Stimulated activated CD8-positive, alpha-beta memory T cell treated with anti-CD3 and anti-CD28 coated beads, Interleukin-4, amount 100 ng/mL, for 48 hours (primary cell): ENCODE data around the gene MPST.
"Not testable (repeated sequence)": the region's sequence is repeated elsewhere in the genome, so short reads cannot be mapped to it uniquely, and the experiment has no call there.

Experiments used
- DNase-seq: peaks from one replicate; pipeline ENCODE4 v3.0.0-alpha.2; 2020

MPST gene

GRCh38 chr22:37019309-37020191 lies at the start of gene MPST, which contains the start of gene TST:
MPST (plus strand) TSS chr22:37019742; CDS start chr22:37019837, 95 bp downstream.
TST (minus strand) TSS chr22:37019447; CDS start chr22:37018732, 715 bp downstream.
- DNase-seq, result peak; percentile 58

- DNase-seq, result no peak
Measured at GRCh38 chr22:36971341-36972125, 48.0 kb upstream of the MPST start.

GRCh38 chr22:36976606-36977005 lies 42.9 kb upstream of the MPST start:
- no peak for DNase-seq

- DNase-seq, result peak; percentile 93
Measured at GRCh38 chr22:36977401-36977861, 42.1 kb upstream of the MPST start.

GRCh38 chr22:36977947-36978660 lies 41.4 kb upstream of the MPST start:
- DNase-seq, result peak; percentile 93

- no peak for DNase-seq
Measured at GRCh38 chr22:36979016-36979910, 40.3 kb upstream of the MPST start.

GRCh38 chr22:36981247-36981775 lies 38.2 kb upstream of the MPST start:
- no peak for DNase-seq

GRCh38 chr22:36982136-36982535 lies 37.4 kb upstream of the MPST start:
- no peak for DNase-seq

GRCh38 chr22:36985211-36985889 lies 34.2 kb upstream of the MPST start:
- DNase-seq, result no peak

GRCh38 chr22:36986242-36986821 lies 33.2 kb upstream of the MPST start:
- peak; percentile 84 for DNase-seq

GRCh38 chr22:36988075-36988832 lies 31.3 kb upstream of the MPST start:
- no peak for DNase-seq

- not testable (repeated sequence) for DNase-seq
Measured at GRCh38 chr22:36989012-36989411, 30.5 kb upstream of the MPST start.

GRCh38 chr22:36990457-36990856 lies 29.1 kb upstream of the MPST start:
- no peak for DNase-seq

- no peak for DNase-seq
Measured at GRCh38 chr22:36991206-36991605, 28.3 kb upstream of the MPST start.

GRCh38 chr22:36997746-36998145 lies 21.8 kb upstream of the MPST start:
- DNase-seq, result no peak

- no peak for DNase-seq
Measured at GRCh38 chr22:36998620-36999351, 20.8 kb upstream of the MPST start.

GRCh38 chr22:36999463-36999862 lies 20.1 kb upstream of the MPST start:
- DNase-seq, result no peak

- no peak for DNase-seq
Measured at GRCh38 chr22:37000676-37001534, 18.6 kb upstream of the MPST start.
